WTC11 (cell line): ENCODE results near the gene UGT1A9. TPM values are rescaled to one million over a fixed set of nuclear protein-coding genes. Genes with fewer than 3 reads are reported as not detected.

Source experiments
- ATAC-seq: fragments of 200-7000 bp; cut with Tn5 transposase; 2 replicates; pipeline ENCODE4 v1.10.0; 2021; ENCODE audit warnings: mild to moderate bottlenecking, moderate library complexity
- CTCF ChIA-PET: fragments of 300-600 bp; sonication (Branson Sonifier 250); formaldehyde crosslinking; loops from one replicate; lab custom pipeline; 2021; ENCODE audit warnings: antibody characterized with exemption; lab: Charles Lee
- POLR2A ChIA-PET: fragments of 350-600 bp; sonication (Branson Sonifier 250); formaldehyde crosslinking; loops from one replicate; lab custom pipeline; 2021; ENCODE audit warnings: antibody characterized with exemption; lab: Charles Lee
- DNase-seq: peaks from one replicate; pipeline ENCODE4 v3.0.0; 2021; ENCODE audit warnings: low spot score
- H3K27ac Mint-ChIP-seq: 2 replicates; pipeline ENCODE4 v1.8.0; 2021; ENCODE audit warnings: mixed read lengths
- H3K27me3 Mint-ChIP-seq: 2 replicates; pipeline ENCODE4 v1.8.0; 2021; ENCODE audit warnings: low read depth, mild to moderate bottlenecking, moderate library complexity, mixed read lengths
- H3K36me3 Mint-ChIP-seq: 2 replicates; pipeline ENCODE4 v1.8.0; 2021; ENCODE audit warnings: mixed read lengths
- H3K4me1 Mint-ChIP-seq: 2 replicates; pipeline ENCODE4 v1.8.0; 2022; ENCODE audit warnings: mixed read lengths
- H3K4me3 Mint-ChIP-seq: 2 replicates; pipeline ENCODE4 v1.8.0; 2021; ENCODE audit warnings: mild to moderate bottlenecking, moderate library complexity, mixed read lengths
- H3K9me3 Mint-ChIP-seq: 2 replicates; pipeline ENCODE4 v1.8.0; 2021; ENCODE audit warnings: mixed read lengths
- ATF1 ChIP-seq: sonication (generic); formaldehyde crosslinking; IDR thresholded peaks from 2 replicates; pipeline ENCODE4 v1.8.1; 2023; ENCODE audit warnings: mild to moderate bottlenecking, moderate library complexity, missing genetic modification reagents
- ATF2 ChIP-seq: sonication (generic); formaldehyde crosslinking; IDR thresholded peaks from 2 replicates; pipeline ENCODE4 v1.8.1; 2022; ENCODE audit warnings: low read depth, missing genetic modification reagents, borderline replicate concordance
- CBFB ChIP-seq: sonication (generic); formaldehyde crosslinking; IDR thresholded peaks from 2 replicates; pipeline ENCODE4 v1.8.1; 2022; ENCODE audit warnings: mild to moderate bottlenecking, low read depth, missing genetic modification reagents
- CREM ChIP-seq: sonication (generic); formaldehyde crosslinking; IDR thresholded peaks from 2 replicates; pipeline ENCODE4 v1.8.1; 2022; ENCODE audit warnings: mild to moderate bottlenecking, missing genetic modification reagents, moderate library complexity
- E2F1 ChIP-seq: sonication (generic); formaldehyde crosslinking; IDR thresholded peaks from 2 replicates; pipeline ENCODE4 v1.8.0; 2022; ENCODE audit warnings: mild to moderate bottlenecking, missing genetic modification reagents
- E2F5 ChIP-seq: sonication (generic); formaldehyde crosslinking; IDR thresholded peaks from 2 replicates; pipeline ENCODE4 v1.8.1; 2022; ENCODE audit warnings: mild to moderate bottlenecking, moderate library complexity, missing genetic modification reagents
- EMX1 ChIP-seq: fragments of 250-450 bp; sonication (Bioruptor Pico); IDR thresholded peaks from 2 replicates; pipeline ENCODE4 v1.8.0; 2021; ENCODE audit warnings: mild to moderate bottlenecking
- FOXJ3 ChIP-seq: sonication (generic); formaldehyde crosslinking; IDR thresholded peaks from 2 replicates; pipeline ENCODE4 v1.9.0; 2021; ENCODE audit warnings: missing genetic modification reagents, mild to moderate bottlenecking, borderline replicate concordance
- FOXK1 ChIP-seq: sonication (generic); formaldehyde crosslinking; IDR thresholded peaks from 2 replicates; pipeline ENCODE4 v1.8.0; 2022; ENCODE audit warnings: mild to moderate bottlenecking, moderate library complexity, missing genetic modification reagents
- GRHL2 ChIP-seq: fragments of 250-450 bp; sonication (Bioruptor Pico); IDR thresholded peaks from 2 replicates; pipeline ENCODE4 v1.8.0; 2022; ENCODE audit warnings: mild to moderate bottlenecking, moderate library complexity; ENCODE audit not compliant: insufficient replicate concordance, severe bottlenecking
- JUN ChIP-seq: sonication (generic); formaldehyde crosslinking; IDR thresholded peaks from 2 replicates; pipeline ENCODE4 v1.8.0; 2023; ENCODE audit warnings: mild to moderate bottlenecking, missing genetic modification reagents
- KAT7 ChIP-seq: sonication (generic); formaldehyde crosslinking; IDR thresholded peaks from 2 replicates; pipeline ENCODE4 v1.8.1; 2023; ENCODE audit warnings: missing genetic modification reagents, mild to moderate bottlenecking, borderline replicate concordance
- MLX ChIP-seq: sonication (generic); formaldehyde crosslinking; IDR thresholded peaks from 2 replicates; pipeline ENCODE4 v1.8.1; 2023; ENCODE audit warnings: mild to moderate bottlenecking, missing genetic modification reagents, moderate library complexity
- NR2C2 ChIP-seq: sonication (generic); formaldehyde crosslinking; IDR thresholded peaks from 2 replicates; pipeline ENCODE4 v1.8.0; 2022; ENCODE audit warnings: mild to moderate bottlenecking, missing genetic modification reagents
- PRRX2 ChIP-seq: fragments of 250-450 bp; sonication (Bioruptor Pico); IDR thresholded peaks from 2 replicates; pipeline ENCODE4 v1.8.0; 2021; ENCODE audit warnings: mild to moderate bottlenecking
- RORB ChIP-seq: fragments of 250-450 bp; sonication (Bioruptor Pico); IDR thresholded peaks from 2 replicates; pipeline ENCODE4 v1.9.0; 2021; ENCODE audit warnings: mild to moderate bottlenecking
- SP1 ChIP-seq: sonication (generic); formaldehyde crosslinking; conservative IDR thresholded peaks from 2 replicates; pipeline ENCODE4 v1.8.1; 2022; ENCODE audit warnings: missing genetic modification reagents
- STAT6 ChIP-seq: sonication (generic); formaldehyde crosslinking; conservative IDR thresholded peaks from 2 replicates; pipeline ENCODE4 v1.8.1; 2023; ENCODE audit warnings: mild to moderate bottlenecking, low read depth, missing genetic modification reagents, moderate library complexity
- TEAD1 ChIP-seq: sonication (generic); formaldehyde crosslinking; IDR thresholded peaks from 2 replicates; pipeline ENCODE4 v1.8.0; 2022; ENCODE audit warnings: mild to moderate bottlenecking, missing genetic modification reagents
- ZBTB21 ChIP-seq: sonication (generic); formaldehyde crosslinking; IDR thresholded peaks from 2 replicates; pipeline ENCODE4 v1.8.1; 2023; ENCODE audit warnings: mild to moderate bottlenecking, missing genetic modification reagents, borderline replicate concordance
- ZBTB43 ChIP-seq: sonication (generic); formaldehyde crosslinking; IDR thresholded peaks from 2 replicates; pipeline ENCODE4 v1.8.1; 2023; ENCODE audit warnings: mild to moderate bottlenecking, missing genetic modification reagents
- ZMAT4 ChIP-seq: fragments of 250-450 bp; sonication (Bioruptor Pico); IDR thresholded peaks from 2 replicates; pipeline ENCODE4 v1.9.0; 2021; ENCODE audit warnings: mild to moderate bottlenecking
- ZNF121 ChIP-seq: sonication (generic); formaldehyde crosslinking; IDR thresholded peaks from 2 replicates; pipeline ENCODE4 v1.8.0; 2023; ENCODE audit warnings: missing genetic modification reagents
- ZNF416 ChIP-seq: fragments of 250-450 bp; sonication (Bioruptor Pico); IDR thresholded peaks from 2 replicates; pipeline ENCODE4 v1.9.0; 2021; ENCODE audit warnings: mild to moderate bottlenecking, inconsistent platforms
- ZNF423 ChIP-seq: fragments of 250-450 bp; sonication (Bioruptor Pico); IDR thresholded peaks from 2 replicates; pipeline ENCODE4 v2.1.2; 2022; ENCODE audit warnings: mild to moderate bottlenecking, moderate library complexity
- total RNA-seq: library from RNA; stranded (reverse); gene quantifications from 3 replicates; pipeline ENCODE4 v1.2.3, GENCODE V29; 2021
- TF ChIP-seq, protein P1 (sequence below): fragments of 250-450 bp; sonication (Bioruptor Pico); IDR thresholded peaks from 2 replicates; pipeline ENCODE4 v1.8.0; 2021; ENCODE audit warnings: mild to moderate bottlenecking

Gene UGT1A9
- total RNA-seq, 1 experiment from 2014 or later: not detected

DNA sequence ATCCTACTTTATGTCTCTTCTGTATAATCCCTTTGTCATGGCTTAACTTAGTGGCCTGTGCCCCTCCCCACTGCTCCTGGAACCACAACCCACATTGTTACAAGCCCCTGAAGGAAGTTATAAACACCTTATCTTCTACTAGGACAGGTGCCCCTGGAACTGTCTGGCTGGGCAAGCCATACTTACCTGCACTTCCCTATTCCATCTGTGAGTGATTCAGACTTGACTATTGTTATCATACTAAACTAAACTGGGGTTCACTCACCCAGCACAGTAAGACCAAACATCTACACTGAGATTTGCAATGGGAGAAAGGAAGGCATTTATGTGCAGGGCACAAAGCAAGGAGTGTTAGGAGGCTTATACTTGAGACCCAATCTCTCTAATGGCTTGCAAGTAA, 17.3 kb downstream of the UGT1A9 start:
- peaks cover 3% of the 10 kb centered on the region; the same call in 1 of the 2 replicates for H3K27me3 Mint-ChIP-seq
- CTCF ChIA-PET: interaction anchor here (1.4 kb wide), 1 partner anchor 22 kb away, joined by 3 read pairs; no protein-coding TSS in a partner anchor
- POLR2A ChIA-PET: no interaction called here
- TF ChIP-seq SP1 (CRISPR knock-in tag) (no peak), E2F1 (CRISPR knock-in tag) (no peak), ZBTB21 (CRISPR knock-in tag) (no peak), NR2C2 (CRISPR knock-in tag) (no peak), CBFB (no peak), CREM (CRISPR knock-in tag) (no peak), ZBTB43 (CRISPR knock-in tag) (no peak), ATF1 (CRISPR knock-in tag) (no peak), ZNF416 (CRISPR knock-in tag) (no peak), ZMAT4 (no peak), RORB (no peak), TEAD1 (no peak)
- H3K36me3 Mint-ChIP-seq: no peaks in the 10 kb centered on the region
- H3K27ac Mint-ChIP-seq: no peak overlapping the region
- H3K4me1 Mint-ChIP-seq: peaks cover 24% of the 10 kb centered on the region
- no peak overlapping the region for H3K4me3 Mint-ChIP-seq
- DNase-seq (no peak), ATAC-seq (no peak)
- 0 out of 2 replicates have a peak, but pooled peaks cover 4% of the 10 kb centered on the region for H3K9me3 Mint-ChIP-seq

- CTCF ChIA-PET: interaction anchor here (1.4 kb wide), 1 partner anchor 22 kb away, joined by 3 read pairs; no protein-coding TSS in a partner anchor
- TF ChIP-seq KAT7 (CRISPR knock-in tag): no peak
- no peak for TF ChIP-seq JUN (CRISPR knock-in tag)
- no peak for TF ChIP-seq E2F5 (CRISPR knock-in tag)
- TF ChIP-seq, protein P1, sequence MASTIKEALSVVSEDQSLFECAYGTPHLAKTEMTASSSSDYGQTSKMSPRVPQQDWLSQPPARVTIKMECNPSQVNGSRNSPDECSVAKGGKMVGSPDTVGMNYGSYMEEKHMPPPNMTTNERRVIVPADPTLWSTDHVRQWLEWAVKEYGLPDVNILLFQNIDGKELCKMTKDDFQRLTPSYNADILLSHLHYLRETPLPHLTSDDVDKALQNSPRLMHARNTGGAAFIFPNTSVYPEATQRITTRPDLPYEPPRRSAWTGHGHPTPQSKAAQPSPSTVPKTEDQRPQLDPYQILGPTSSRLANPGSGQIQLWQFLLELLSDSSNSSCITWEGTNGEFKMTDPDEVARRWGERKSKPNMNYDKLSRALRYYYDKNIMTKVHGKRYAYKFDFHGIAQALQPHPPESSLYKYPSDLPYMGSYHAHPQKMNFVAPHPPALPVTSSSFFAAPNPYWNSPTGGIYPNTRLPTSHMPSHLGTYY: no peak
- no peak for TF ChIP-seq CREM (CRISPR knock-in tag)
- no peak for TF ChIP-seq ZMAT4
- TF ChIP-seq FOXK1: no peak
- TF ChIP-seq ZNF423 (CRISPR knock-in tag): no peak
- TF ChIP-seq RORB: no peak
- no peak for TF ChIP-seq PRRX2
- TF ChIP-seq FOXJ3 (CRISPR knock-in tag): no peak
- TF ChIP-seq MLX (CRISPR knock-in tag): no peak
- no peak for TF ChIP-seq STAT6 (CRISPR knock-in tag)
- TF ChIP-seq EMX1: no peak
- TF ChIP-seq ZNF121 (CRISPR knock-in tag): no peak
- no peak for TF ChIP-seq GRHL2 (CRISPR knock-in tag)
- TF ChIP-seq ATF2 (CRISPR knock-in tag): no peak
- TF ChIP-seq, all 79 proteins: peak for 0
- ATAC-seq: no peak
Observed at GRCh38 chr2:233689501-233689900, 17.8 kb downstream of the UGT1A9 start.

More at GRCh38 chr2:233689501-233689900, 17.8 kb downstream of the UGT1A9 start:
- POLR2A ChIA-PET: no interaction called here
- H3K27me3 Mint-ChIP-seq: peaks cover 3% of the 10 kb centered on the region; the same call in 1 of the 2 replicates
- H3K36me3 Mint-ChIP-seq: no peaks in the 10 kb centered on the region
- no peak overlapping the region for H3K27ac Mint-ChIP-seq
- peaks cover 24% of the 10 kb centered on the region for H3K4me1 Mint-ChIP-seq
- H3K9me3 Mint-ChIP-seq: 0 out of 2 replicates have a peak, but pooled peaks cover 4% of the 10 kb centered on the region
- H3K4me3 Mint-ChIP-seq: no peak overlapping the region
- DNase-seq: no peak
